Liver (tissue), 9 donors: Measurements from ENCODE around the gene JCAD. TPM values are rescaled to one million over a fixed set of nuclear protein-coding genes. Genes with fewer than 3 reads are reported as not detected.

Source experiments
- DNase-seq: peaks from one replicate; pipeline ENCODE4 v3.0.0-alpha.2; 2017; ENCODE audit warnings: low spot score
- H3K27ac ChIP-seq, 2 donors: one replicate each; pipeline ENCODE4 v1.7.0; 2013; ENCODE audit warnings: inconsistent platforms in 2 of 2, low read length in 2 of 2, control low read depth in 1 of 2, low read depth in 1 of 2, mild to moderate bottlenecking in 1 of 2
- H3K27me3 ChIP-seq, 4 donors: one replicate each; pipeline versions ENCODE4 v1.6.1 to v1.7.0; 2013; ENCODE audit warnings: low read length in 3 of 4, inconsistent platforms in 1 of 4, mild to moderate bottlenecking in 1 of 4, moderate library complexity in 1 of 4; ENCODE audit not compliant: control insufficient read depth in 4 of 4, insufficient read depth in 4 of 4
- H3K36me3 ChIP-seq, 4 donors: one replicate each; pipeline versions ENCODE4 v1.6.1 to v1.7.0; 2013; ENCODE audit warnings: low read length in 3 of 4, mild to moderate bottlenecking in 3 of 4, low read depth in 1 of 4, moderate library complexity in 1 of 4; ENCODE audit not compliant: control insufficient read depth in 4 of 4, insufficient read depth in 3 of 4
- H3K4me1 ChIP-seq, 4 donors: one replicate each; pipeline versions ENCODE4 v1.6.1 to v1.7.0; 2013; ENCODE audit warnings: low read length in 3 of 4, mild to moderate bottlenecking in 3 of 4, moderate library complexity in 1 of 4; ENCODE audit not compliant: control insufficient read depth in 4 of 4, insufficient read depth in 4 of 4
- H3K4me3 ChIP-seq, 3 donors: one replicate each; pipeline versions ENCODE4 v1.6.1 to v1.7.0; 2013; ENCODE audit warnings: low read length in 3 of 3, control low read depth in 1 of 3, low read depth in 1 of 3, mild to moderate bottlenecking in 1 of 3
- H3K9ac ChIP-seq, 2 donors: one replicate each; pipeline ENCODE4 v1.7.0; 2013; ENCODE audit warnings: low read length in 2 of 2, mild to moderate bottlenecking in 2 of 2, moderate library complexity in 2 of 2, control low read depth in 1 of 2, low read depth in 1 of 2
- H3K9me3 ChIP-seq, 4 donors: one replicate each; pipeline versions ENCODE4 v1.6.1 to v1.7.0; 2013; ENCODE audit warnings: low read length in 3 of 4; ENCODE audit not compliant: control insufficient read depth in 4 of 4
- EGR1 ChIP-seq, 2 donors: IDR thresholded peaks; 2 replicates each; pipeline ENCODE4 v1.6.1; 2016 to 2018; ENCODE audit warnings: antibody characterized with exemption in 2 of 2, low read depth in 2 of 2
- FOXA1 ChIP-seq: IDR thresholded peaks from 2 replicates; pipeline ENCODE4 v1.6.1; 2016; ENCODE audit warnings: antibody characterized with exemption
- FOXA2 ChIP-seq: IDR thresholded peaks from 2 replicates; pipeline ENCODE4 v1.6.1; 2016; ENCODE audit warnings: antibody characterized with exemption
- GABPA ChIP-seq, 2 donors: IDR thresholded peaks in 1 of 2; conservative IDR thresholded peaks in 1 of 2; 2 replicates each; pipeline ENCODE4 v1.6.1; 2016; ENCODE audit warnings: antibody characterized with exemption in 2 of 2, mild to moderate bottlenecking in 1 of 2, moderate library complexity in 1 of 2
- HNF4A ChIP-seq, 2 donors: conservative IDR thresholded peaks; 2 replicates each; pipeline ENCODE4 v1.6.1; 2016; ENCODE audit warnings: antibody characterized with exemption in 2 of 2, mild to moderate bottlenecking in 2 of 2
- HNF4G ChIP-seq: IDR thresholded peaks from 2 replicates; pipeline ENCODE4 v1.6.1; 2016; ENCODE audit warnings: antibody characterized with exemption
- JUND ChIP-seq, 2 donors: IDR thresholded peaks; 2 replicates each; pipeline ENCODE4 v1.6.1; 2016; ENCODE audit warnings: antibody characterized with exemption in 2 of 2
- NR2F2 ChIP-seq: IDR thresholded peaks from 2 replicates; pipeline ENCODE4 v1.6.1; 2016; ENCODE audit warnings: antibody characterized with exemption
- RAD21 ChIP-seq, 2 donors: IDR thresholded peaks; 2 replicates each; pipeline ENCODE4 v1.6.1; 2016; ENCODE audit warnings: antibody characterized with exemption in 2 of 2, mild to moderate bottlenecking in 2 of 2
- RXRA ChIP-seq, 2 donors: IDR thresholded peaks; 2 replicates each; pipeline ENCODE4 v1.6.1; 2017 to 2018; ENCODE audit warnings: antibody characterized with exemption in 2 of 2, mild to moderate bottlenecking in 1 of 2
- SP1 ChIP-seq: IDR thresholded peaks from 2 replicates; pipeline ENCODE4 v1.6.1; 2018; ENCODE audit warnings: antibody characterized with exemption, mild to moderate bottlenecking
- TAF1 ChIP-seq: conservative IDR thresholded peaks from 2 replicates; pipeline ENCODE4 v1.6.1; 2016; ENCODE audit warnings: antibody characterized with exemption, mild to moderate bottlenecking
- YY1 ChIP-seq: IDR thresholded peaks from 2 replicates; pipeline ENCODE4 v1.6.1; 2016; ENCODE audit warnings: antibody characterized with exemption, mild to moderate bottlenecking
- WGBS: extraction: QIAGEN DNeasy Blood & Tissue Kit; methylation state at CpG from one replicate; pipeline ENCODE4 v1.1.7; 2013; 5-methylcytosine and 5-hydroxymethylcytosine counted together
- polyA plus RNA-seq, 2 donors: library from polyadenylated mRNA; stranded (reverse) in 1 of 2; unstranded in 1 of 2; fragments of 200-250 nt in 1 of 2; fragments of >200 nt in 1 of 2; fragmentation: Nextera tagmentation in 1 of 2; extraction: Ambion mirVana in 1 of 2; gene quantifications; one replicate each; pipeline versions ENCODE4 v1.2.1 to v1.2.3, GENCODE V29; 2013 to 2015
- total RNA-seq, 2 donors: library from RNA; depleted of rRNA; stranded (reverse); fragments of >200 nt; gene quantifications; one replicate each; pipeline ENCODE4 v1.2.3, GENCODE V29; 2014
- TF ChIP-seq, protein P1 (sequence below): IDR thresholded peaks from 2 replicates; pipeline ENCODE4 v1.6.1; 2016; ENCODE audit warnings: antibody characterized with exemption, mild to moderate bottlenecking
- TF ChIP-seq, protein P2 (sequence below): fragments of 150-350 bp; IDR thresholded peaks from 2 replicates; pipeline ENCODE4 v1.5.1; 2017; ENCODE audit warnings: improper control_type of control experiment, low read depth, low read length; ENCODE audit not compliant: missing input control
- TF ChIP-seq, protein P3 (sequence below): IDR thresholded peaks from 2 replicates; pipeline ENCODE4 v1.6.1; 2016; ENCODE audit warnings: antibody characterized with exemption
- TF ChIP-seq, protein P4 (sequence below): IDR thresholded peaks from 2 replicates; pipeline ENCODE4 v1.6.1; 2016; ENCODE audit warnings: antibody characterized with exemption
- donor health status: healthy.
- donor health status: healthy.
- donor health status: healthy.
- donor health status: healthy.
- donor health status: healthy.

The JCAD gene
- total and polyA plus RNA-seq, 4 donors = 0.77 to 3.2 (median 1.1) TPM

DNA sequence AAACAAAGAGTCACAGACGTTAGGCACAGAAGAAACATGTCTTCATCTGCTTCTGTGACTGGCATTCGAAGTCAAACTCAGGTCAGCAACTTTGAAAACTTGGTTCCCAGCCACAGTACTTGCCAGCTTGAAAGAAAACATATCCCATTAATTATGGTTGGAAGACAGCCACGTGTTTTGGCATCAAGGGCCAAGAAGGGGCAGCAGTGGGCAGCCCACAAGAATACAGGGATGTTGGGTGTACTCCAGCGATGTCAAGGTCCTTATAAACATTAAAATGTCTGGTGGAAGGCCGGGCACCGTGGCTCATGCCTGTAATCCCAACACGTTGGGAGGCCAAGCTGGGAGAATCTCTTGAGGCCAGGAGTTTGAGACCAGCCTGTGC lies 29.5 kb downstream of the JCAD start:
- 88% methylated on average over 7 of the region's 7 CpGs for WGBS

DNA sequence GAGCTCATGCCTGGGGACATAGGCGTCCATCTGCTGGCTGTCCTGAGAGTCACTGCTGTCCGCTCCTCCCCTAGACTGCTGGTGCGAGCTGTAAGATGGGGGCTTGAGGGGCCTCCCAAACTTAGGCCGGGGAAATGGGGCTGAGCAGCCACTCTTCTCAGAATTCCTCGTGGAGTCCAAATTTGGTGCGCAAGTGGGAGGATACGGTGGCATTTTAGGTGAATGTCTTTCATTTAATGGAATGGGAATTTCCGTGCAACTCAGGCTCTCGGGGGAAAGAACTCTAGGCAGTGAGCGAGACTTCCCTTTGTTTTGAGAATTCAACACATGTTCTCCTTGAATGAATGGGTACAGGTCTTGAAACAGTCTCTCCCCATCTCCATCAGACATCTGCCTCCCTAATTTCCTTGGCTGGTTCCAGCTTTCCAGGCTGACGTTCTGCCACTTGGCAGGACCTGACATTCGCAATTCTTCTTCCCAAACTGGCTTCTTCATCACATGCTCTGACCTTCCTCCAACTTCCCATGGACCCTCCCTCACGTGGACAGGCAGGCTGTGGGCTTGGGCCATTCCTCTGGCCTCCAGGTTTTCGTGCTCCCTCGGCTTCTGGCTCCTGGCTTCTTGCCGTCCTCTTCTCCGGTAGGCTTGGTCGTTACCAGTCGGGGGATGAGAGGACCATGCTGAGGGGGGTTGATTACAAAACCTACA lies 30.1 kb downstream of the JCAD start:
- Histone ChIP-seq H3K36me3 (no peaks in the 10 kb centered on the region), H3K27me3 (no peaks in the 10 kb centered on the region), H3K4me1 (peaks cover 0 to 11% (median 5%) of the 10 kb centered on the region in 4 donors), H3K27ac (no peak overlapping the region), H3K9ac (no peak overlapping the region), H3K4me3 (no peak overlapping the region), H3K9me3 (no peaks in the 10 kb centered on the region)
- no peak for DNase-seq
- TF ChIP-seq, protein P1, sequence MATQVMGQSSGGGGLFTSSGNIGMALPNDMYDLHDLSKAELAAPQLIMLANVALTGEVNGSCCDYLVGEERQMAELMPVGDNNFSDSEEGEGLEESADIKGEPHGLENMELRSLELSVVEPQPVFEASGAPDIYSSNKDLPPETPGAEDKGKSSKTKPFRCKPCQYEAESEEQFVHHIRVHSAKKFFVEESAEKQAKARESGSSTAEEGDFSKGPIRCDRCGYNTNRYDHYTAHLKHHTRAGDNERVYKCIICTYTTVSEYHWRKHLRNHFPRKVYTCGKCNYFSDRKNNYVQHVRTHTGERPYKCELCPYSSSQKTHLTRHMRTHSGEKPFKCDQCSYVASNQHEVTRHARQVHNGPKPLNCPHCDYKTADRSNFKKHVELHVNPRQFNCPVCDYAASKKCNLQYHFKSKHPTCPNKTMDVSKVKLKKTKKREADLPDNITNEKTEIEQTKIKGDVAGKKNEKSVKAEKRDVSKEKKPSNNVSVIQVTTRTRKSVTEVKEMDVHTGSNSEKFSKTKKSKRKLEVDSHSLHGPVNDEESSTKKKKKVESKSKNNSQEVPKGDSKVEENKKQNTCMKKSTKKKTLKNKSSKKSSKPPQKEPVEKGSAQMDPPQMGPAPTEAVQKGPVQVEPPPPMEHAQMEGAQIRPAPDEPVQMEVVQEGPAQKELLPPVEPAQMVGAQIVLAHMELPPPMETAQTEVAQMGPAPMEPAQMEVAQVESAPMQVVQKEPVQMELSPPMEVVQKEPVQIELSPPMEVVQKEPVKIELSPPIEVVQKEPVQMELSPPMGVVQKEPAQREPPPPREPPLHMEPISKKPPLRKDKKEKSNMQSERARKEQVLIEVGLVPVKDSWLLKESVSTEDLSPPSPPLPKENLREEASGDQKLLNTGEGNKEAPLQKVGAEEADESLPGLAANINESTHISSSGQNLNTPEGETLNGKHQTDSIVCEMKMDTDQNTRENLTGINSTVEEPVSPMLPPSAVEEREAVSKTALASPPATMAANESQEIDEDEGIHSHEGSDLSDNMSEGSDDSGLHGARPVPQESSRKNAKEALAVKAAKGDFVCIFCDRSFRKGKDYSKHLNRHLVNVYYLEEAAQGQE = no peak
- TF ChIP-seq NR2F2 (no peak), YY1 (no peak), FOXA1 (no peak), TAF1 (no peak), HNF4G (no peak), RXRA (IDR thresholded peaks at IDR 0.05) (no peak), EGR1 (IDR thresholded peaks at IDR 0.05; ENCODE audit: low read depth in 2 of 2) (no peak), FOXA2 (no peak), RAD21 (IDR thresholded peaks at IDR 0.05) (no peak), SP1 (no peak), JUND (IDR thresholded peaks at IDR 0.05) (no peak), HNF4A (conservative IDR thresholded peaks at IDR 0.05) (no peak), GABPA (IDR thresholded peaks at IDR 0.05 in 1 of 2, conservative IDR thresholded peaks at IDR 0.05 in 1 of 2) (no peak)
- TF ChIP-seq, protein P2, sequence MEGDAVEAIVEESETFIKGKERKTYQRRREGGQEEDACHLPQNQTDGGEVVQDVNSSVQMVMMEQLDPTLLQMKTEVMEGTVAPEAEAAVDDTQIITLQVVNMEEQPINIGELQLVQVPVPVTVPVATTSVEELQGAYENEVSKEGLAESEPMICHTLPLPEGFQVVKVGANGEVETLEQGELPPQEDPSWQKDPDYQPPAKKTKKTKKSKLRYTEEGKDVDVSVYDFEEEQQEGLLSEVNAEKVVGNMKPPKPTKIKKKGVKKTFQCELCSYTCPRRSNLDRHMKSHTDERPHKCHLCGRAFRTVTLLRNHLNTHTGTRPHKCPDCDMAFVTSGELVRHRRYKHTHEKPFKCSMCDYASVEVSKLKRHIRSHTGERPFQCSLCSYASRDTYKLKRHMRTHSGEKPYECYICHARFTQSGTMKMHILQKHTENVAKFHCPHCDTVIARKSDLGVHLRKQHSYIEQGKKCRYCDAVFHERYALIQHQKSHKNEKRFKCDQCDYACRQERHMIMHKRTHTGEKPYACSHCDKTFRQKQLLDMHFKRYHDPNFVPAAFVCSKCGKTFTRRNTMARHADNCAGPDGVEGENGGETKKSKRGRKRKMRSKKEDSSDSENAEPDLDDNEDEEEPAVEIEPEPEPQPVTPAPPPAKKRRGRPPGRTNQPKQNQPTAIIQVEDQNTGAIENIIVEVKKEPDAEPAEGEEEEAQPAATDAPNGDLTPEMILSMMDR = no peak
- TF ChIP-seq, protein P3, sequence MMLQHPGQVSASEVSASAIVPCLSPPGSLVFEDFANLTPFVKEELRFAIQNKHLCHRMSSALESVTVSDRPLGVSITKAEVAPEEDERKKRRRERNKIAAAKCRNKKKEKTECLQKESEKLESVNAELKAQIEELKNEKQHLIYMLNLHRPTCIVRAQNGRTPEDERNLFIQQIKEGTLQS = no peak
- TF ChIP-seq, protein P4, sequence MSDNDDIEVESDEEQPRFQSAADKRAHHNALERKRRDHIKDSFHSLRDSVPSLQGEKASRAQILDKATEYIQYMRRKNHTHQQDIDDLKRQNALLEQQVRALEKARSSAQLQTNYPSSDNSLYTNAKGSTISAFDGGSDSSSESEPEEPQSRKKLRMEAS = no peak
- 94% methylated on average over 19 of the region's 19 CpGs for WGBS

More for the DNA sequence above, 29.5 kb downstream of the JCAD start:
- no peaks in the 10 kb centered on the region for H3K36me3 ChIP-seq
- no peaks in the 10 kb centered on the region for H3K9me3 ChIP-seq
- no peak overlapping the region for H3K27ac ChIP-seq
- TF ChIP-seq SP1 (no peak), GABPA (IDR thresholded peaks at IDR 0.05 in 1 of 2, conservative IDR thresholded peaks at IDR 0.05 in 1 of 2) (no peak), YY1 (no peak), HNF4A (conservative IDR thresholded peaks at IDR 0.05) (no peak), RAD21 (IDR thresholded peaks at IDR 0.05) (no peak), RXRA (IDR thresholded peaks at IDR 0.05) (no peak)
- TF ChIP-seq, protein P3 = no peak
- no peak overlapping the region for H3K4me3 ChIP-seq
- no peaks in the 10 kb centered on the region for H3K27me3 ChIP-seq
- H3K4me1 ChIP-seq = peaks cover 0 to 11% (median 5%) of the 10 kb centered on the region in 4 donors
- no peak for DNase-seq
- H3K9ac ChIP-seq = no peak overlapping the region
